Putamen (tissue), 1 donor: ENCODE results near the gene C1orf174.

Experiments used
- DNase-seq: peaks from one replicate; pipeline ENCODE4 v3.0.0-alpha.2; 2016; ENCODE audit warnings: low spot score

C1orf174 gene

DNA sequence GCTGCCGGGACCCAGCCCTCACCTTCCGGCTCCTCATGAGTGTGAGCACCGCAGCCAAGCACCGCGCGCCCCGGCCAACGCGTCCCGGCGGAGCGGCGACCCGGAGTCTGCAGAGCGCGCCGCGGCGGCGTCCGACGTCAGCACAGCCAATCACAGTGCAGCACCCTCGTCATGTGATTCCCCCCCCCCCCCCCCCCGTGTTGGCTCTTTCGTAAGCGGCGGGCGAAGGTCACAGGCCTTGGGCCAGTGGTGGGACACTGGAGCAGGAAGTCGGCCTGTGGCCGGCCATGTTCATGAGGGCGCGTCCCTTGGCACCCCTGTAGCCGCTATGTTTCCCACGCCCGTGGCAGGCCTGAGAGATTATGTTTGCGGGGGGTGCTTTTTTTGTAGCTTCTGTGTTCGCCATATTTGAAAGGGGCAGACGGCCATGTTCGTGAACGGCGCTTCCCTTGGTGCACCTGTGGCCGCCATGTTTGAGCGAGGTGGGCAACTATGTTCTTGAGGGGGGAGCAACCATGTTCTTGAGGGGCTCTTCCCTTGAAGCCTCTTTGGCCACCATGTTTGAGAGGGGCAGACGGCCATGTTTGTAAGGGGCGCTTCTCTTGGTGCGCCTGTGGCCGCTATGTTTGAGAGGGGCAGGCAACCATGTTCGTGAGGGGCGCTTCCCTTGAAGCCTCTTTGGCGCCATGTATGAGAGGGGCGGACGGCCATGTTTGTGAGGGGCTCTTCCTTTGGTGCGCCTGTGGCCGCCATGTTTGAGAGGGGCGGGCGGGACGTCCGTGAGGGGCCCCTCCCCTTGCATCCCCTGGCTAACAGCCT is at the start of gene C1orf174:
C1orf174 (minus strand) TSS at position 123 of the 819 bp plus-strand sequence; CDS start at position 37, 86 bp downstream.
- DNase-seq = peak; percentile 100

DNA sequence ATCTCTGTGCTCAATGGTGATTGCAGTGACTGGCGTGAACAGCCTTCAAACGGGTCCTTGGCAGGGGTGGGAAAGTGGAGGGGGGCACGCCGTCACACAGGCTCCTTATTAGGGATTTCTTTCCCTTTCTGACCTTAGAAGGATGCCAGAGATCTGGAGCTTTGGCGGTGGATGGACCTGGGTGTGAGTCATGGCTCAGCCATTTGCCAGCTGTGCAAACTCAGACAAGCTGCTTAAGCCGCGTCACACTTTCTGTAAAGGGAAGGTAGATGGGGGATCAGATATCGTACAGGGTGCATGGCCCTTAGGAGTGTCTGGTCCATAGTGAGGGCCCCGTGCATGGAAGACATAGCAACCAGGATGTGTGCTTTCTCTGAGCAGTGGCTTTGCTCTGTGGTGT is 48.3 kb upstream of the C1orf174 start:
- DNase-seq = no peak

DNA sequence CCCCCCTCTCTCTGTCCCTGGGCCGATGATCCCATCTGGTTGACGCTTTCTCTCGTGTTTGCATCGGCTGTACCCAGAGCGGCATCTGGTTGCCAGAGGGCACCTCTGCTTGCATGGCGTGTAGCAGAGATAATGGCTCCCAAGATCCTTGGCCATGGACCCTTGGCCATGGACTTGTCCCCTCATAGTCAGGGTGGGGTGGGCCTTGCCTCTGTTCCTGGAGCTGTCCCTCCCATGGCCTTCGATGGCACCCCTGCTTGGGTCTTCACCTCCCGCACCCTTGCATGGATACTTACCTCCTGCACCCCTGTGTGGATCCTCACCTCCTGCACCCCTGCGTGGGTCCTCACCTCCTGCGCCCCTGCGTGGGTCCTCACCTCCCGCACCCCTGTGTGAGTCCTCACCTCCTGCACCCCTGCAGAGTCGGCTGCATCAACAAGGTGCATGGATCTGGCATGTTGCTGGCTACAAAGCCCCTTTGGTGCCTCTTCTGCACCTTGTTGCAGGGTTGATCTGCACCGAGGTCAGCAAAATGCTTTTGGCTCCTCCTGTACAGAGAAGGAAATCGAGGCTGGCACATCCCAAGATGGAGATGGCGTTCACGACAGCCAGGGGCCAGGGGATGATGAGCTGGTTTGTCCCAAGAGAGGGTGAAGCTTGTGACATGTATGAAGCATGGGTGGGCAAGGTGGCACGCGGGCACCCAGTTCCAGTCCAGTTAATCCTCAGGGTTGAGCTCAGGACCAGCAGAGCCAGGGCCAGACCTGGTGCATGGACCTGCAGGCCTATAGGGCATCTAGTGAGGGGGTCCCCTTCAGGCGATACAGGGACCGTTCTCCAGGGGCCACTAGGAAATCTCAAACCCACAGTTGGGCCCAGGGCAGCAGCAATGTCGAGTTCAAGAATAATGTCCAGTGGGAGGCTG is 46.1 kb upstream of the C1orf174 start:
- no peak for DNase-seq

DNA sequence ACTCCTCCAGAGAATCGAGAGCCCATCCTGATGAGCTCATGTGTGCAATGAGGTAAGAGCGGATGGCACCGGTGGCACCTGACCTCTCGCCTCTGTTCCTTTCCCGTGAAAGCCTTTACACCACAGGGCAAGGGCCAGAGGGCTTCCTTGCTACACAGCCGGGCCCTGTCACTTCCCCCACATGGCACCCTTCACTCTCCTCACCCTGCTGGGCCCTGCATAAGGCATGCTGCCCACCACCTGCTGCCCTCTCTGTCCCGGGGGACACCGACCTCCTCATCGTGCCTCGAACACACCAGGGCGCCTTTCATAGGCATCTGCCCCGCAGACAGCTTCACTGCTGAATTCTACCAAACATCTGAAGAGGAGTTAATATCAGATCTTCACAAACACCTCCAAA is 45.1 kb upstream of the C1orf174 start:
- no peak for DNase-seq

DNA sequence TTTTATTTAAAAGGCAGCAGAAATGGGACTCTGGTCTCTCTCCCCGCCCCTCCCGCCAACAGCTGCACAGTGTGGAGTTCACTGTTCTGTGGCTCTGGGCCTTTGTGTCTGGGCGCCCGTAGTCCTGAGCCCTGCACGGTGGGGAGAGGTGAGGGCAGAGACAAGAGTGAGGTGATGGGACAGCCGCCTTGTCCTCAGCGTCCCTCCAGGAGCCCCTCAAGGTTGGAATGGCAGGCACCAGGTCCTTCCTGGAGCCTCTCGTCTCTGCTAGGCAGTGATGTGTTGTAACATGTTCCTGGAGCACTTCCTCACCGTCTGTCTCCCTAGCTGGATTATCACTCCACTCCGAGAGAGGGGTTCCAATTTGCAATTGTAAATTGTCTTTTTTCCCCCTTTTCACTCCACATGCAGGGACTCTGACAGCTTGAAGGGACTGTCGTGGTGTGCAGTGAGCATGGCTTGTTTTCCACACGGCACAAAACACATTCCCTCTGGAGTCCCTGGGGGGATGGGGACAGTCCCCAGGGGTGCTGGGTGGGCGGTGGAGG is 44.6 kb upstream of the C1orf174 start:
- DNase-seq = no peak

DNA sequence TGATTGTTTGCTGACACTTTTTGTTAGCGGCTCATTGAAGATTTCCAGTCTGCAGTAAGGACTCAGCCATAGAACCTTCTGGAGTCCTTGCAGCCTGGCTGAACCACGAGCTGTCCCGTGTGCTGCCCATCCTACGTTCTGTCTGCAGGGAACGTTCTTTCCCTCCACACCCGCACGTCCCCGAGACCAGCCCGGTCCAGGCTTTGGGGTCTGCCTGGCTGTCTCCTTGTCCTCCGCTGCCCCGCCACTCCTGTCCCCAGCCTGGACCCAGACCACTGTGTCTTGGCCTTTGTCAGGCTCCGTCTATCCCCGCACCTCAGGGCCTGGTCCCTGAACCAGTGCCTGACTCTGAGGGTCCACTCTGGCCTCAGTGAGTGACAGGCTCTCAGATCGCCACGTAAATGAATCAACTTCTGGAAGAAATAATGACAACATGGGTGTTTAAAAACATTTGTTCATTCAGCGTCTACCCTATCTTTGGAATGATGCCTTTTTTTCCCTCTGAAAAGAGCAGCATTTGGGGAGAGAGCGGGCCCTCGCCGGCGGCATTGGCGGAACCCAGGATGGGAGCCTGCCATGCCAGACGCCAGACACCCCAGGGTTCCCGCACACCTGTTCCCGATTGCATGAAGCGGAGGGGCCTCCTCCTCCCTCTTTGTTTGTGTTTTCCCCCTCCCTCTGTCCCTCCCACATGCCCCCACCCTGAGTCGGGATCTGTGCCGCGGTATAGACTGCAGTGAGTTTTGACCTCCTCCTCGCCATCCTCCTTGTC is 43.9 kb upstream of the C1orf174 start:
- DNase-seq = no peak

DNA sequence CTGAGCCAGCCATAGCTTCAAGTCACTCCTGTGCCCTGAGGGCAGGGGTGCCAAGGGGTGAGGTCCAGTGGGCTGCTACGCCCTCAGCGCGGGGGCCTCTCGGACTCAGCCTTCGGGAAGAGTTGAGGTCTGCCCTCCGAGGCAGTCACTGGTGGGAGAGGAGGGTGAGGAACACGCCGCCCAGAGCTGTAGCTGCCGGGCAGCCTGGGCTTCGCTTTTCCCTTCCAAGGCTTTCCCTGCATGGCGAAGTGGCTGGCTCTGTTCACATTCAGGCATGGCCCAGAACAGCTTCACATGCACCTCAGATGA is 43.0 kb upstream of the C1orf174 start:
- no peak for DNase-seq

DNA sequence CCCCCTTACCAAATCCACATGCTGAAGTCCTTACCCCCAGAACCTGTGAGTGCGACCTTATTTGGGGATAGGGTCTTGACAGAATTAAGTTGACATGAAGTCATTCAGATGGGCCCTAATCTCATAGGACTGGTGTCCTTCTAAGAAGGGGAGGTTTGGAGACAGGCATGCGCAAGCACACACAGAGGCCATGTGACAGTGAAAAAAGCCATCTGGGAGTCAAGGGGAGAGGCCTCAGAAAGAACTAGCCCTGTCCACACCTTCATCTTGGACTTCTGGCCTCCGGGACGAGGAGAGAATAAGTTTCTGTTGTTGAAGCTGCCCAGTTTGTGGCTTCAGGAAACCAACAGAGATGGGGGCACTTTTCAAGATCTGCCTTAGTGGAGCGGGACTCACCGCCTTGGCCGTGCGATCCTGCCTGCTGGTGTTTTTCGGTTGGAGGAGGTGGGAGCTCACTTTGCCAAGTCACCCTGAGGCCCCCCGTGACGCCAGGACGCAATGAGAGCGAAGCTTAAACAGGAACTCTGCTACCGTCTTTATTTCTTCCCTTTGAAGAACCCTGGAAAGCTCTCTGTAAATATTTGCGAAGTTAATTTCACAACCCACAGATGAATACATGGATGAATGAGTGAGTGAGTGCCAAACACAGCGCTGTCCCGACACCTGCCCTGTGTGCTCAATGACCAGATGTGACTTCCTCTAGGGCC is 42.5 kb upstream of the C1orf174 start:
- no peak for DNase-seq

DNA sequence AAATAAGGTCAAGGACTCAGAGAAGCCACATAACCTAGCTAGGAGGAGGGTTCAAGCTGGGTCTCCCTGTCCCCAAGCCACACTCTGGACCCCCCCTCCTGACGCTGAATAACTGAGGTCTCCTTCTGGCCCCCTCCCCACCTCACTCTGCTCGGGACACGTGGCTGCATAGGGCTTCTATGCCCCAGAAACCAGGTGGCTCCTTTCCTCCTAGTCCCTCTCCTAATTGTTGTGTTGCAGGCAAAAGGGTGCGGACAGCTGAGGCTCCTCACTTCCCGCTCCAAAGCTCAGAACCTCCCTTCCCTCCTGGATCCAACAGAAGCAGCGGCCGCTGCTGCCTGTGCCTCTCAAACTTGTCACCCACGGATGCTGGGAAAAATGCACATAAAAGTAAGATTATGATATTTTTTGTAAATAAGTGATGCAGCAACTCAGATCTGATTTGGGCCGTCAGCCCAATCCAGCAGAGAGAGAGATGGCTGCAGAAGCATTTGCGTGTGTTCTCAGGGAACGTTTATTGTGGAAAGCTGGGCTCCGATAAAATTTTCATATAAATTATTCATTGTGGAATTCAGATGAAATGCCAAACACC is 40.8 kb upstream of the C1orf174 start:
- no peak for DNase-seq

DNA sequence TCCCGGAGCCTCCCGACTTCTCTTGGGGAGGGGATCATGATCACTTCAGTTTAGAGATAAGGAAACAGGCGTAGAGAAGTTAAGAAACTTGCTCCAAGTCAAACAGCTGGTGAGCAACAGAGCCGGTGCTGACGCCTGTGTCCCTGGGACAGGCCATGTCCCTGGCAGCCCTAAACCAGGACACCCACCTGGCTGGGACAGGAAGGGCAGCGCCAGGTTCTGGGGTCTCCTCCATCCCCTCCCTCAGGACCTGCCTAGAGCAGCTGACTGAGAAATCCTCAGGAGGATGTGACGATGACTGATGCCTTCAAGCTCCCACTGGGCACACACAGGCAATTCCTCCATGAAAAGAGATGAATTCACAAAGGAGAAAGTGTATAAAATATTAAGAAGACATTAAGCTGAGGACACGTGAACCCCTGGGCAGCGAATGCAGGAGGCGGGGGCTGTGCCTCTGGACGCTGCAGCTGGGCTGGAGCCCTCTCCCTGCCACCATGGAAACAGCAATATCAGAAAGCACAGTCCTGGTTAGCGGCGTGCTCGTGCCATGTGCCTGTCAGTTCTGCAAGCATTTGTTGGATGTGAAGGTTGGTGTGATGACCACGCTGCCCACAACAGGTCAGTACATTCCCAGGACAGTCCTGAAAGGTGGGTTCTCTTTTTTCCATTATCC is 40.1 kb upstream of the C1orf174 start:
- DNase-seq = no peak

DNA sequence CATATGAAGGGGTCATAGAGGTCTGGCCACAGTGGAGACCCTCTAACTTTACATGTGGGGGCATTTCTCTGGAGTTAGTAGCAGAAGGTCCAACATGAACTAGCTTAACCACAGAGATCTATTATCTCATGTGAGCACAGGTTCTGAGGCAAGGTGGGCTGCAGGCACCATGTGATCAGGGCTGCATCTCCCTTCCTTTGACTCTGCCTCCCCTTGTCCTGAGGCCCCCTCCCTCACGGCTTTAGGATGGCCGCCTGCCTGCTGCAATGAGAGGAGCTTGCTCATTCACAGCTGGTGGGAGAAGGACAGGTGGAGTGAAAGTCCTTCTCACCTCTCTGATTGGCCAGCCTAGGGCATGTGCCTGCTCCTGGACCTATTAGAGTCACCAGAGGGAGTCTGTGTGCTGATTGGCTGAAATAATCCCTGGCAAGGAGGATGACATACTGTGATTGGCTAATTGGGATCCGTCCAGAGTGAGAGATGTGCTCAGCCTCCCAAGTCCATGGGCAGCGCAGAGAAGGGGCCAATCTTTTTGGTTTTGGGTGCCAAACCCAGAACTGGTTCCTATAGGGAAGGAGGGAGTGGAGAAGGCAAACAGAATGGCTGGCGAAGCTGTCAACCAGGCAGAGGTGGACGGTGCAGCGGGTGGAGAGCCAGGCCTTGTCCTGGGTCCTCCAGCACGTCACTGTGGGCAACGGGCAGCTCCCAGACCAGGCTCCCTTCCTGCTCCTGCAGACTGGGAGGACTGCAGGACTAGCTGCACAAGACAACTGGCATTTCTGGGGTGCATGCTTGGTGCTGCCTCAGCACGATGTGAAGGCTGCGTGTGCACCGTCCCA is 39.4 kb upstream of the C1orf174 start:
- DNase-seq = no peak

DNA sequence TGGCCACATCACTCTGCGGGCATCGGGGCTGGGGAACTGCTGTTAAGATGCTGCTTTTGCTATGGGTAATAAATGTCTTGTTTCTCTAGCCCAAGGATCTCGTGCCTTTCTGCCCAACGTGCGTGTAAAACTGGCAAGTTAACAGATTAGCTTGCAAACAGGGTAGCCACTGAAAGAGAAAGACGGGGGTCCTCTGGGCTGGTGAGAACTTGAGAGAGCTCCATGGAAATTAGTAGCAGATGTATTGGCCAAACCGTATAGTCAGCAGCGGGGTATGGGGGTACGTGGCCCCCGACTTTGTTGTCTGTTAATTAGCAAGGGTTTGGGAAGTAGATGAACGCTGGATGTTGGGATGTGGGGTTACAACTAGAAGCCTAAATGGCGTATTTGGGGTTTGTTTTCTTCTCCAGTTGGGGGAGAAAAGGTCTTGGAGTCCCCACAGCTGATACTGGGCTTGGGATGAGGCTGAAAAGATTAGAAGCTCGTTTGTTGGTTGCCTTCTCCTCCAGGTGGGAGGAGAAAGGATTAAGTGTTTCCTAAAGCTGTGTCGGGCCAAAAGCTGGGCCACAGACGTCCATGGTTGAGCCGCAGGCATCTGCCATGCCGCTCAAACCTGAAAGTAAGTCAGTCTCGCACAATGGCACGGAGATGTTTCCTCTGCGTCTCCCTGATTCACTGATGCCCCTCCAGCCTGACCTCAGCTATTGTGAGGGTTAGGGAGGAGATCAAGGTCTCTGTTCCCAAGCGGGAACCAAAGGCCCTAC is 32.3 kb upstream of the C1orf174 start:
- no peak for DNase-seq

DNA sequence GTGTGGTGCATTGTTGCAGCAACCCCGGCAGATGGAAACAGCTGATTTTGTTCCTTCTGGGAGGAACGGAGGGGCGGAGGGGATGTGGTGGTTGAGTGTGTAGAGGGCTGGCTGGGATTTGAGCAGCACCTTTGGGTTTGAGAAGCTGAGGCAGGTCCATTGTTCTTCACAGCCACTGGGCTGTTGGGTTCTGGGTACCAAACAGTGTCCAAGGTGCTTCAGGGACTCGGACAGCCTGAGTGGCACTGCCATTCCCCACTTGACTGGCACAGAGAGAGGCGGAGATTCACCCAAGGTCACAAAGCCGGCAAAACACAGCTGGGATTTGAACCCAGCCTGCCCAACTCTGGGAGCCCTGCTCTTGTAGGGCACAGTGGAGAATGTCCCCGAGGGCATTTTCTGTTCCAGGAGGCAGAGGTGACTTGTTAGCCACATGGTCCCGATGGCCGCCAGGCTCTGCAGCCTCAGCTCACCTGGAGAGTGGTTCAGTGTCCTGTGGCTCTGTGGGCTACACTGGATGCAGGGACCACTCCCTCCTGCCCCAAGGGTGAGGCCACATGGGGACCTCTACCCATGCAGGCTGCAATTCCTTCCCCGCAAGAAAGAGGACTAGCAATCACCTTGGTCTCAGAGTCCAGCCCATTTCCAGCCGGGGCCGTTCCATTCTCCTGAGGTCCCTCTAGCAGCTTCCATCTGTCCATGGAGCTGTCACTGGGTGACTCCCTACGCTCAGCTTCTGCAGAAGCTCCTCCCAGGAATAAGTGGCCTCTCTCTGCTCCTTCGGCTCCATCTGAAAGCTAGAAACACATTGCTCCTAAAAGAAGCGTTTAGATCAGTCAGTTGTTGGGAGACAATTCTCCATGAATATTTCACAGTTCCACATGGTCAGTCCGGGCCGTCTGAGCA is 31.2 kb upstream of the C1orf174 start:
- no peak for DNase-seq

DNA sequence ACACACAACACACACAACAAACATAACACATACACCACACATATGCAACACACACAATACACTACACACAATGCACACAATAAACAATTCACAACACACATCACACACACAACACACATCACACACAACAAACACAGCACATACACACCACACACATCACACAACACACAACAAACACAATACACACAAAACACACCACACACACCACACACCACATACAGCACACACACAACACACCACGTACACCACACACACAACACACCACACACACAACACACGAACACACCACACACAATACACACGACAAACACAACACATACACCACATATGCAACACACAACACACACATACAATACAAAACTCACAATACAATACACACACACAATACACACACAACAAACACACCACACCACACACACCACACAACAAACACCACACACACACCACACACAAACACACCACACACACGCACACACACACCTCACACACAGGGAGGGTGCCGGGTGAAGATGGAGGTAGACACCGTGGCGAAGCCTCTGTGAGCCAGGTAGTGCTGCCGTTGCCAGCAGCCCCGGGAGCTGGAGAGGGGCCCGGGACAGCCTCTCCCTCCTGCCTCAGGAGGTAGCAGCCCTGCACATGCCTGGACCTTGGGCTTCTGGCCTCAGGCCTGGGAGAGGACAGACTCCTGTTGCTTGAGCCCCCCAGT is 30.4 kb upstream of the C1orf174 start:
- no peak for DNase-seq

DNA sequence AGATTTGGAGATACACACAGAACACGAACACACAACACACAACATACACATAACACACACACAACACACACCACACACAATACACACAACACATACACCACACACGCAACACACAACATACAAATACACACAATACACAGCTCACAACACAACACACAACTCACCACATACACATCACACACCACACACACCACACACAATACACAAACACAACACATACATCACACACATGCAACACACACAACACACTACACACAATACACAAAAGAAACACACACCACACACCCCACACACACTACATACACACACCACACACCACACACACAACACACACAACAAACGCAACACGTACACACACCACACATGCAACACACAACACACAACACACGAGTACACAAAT is 29.1 kb upstream of the C1orf174 start:
- no peak for DNase-seq

DNA sequence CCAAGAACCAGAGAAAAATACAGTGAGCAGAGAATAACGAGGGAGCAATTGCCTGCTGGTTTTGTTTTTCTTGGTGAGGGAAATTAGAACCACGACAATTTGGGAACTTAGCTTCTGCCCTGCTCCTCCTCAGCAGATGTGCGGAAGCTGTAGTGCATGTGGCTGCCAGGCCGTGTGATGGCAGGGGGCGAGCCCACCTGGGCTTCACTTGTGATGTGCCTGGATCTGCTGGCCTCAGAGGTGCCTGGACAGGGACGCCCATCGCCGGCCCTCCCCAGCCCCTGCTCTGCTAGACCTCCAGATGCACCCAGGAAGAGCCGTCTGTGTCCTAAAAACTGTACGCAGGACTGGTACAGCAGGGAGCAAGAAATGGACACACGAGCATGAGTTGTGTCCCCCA is 28.5 kb upstream of the C1orf174 start:
- no peak for DNase-seq

DNA sequence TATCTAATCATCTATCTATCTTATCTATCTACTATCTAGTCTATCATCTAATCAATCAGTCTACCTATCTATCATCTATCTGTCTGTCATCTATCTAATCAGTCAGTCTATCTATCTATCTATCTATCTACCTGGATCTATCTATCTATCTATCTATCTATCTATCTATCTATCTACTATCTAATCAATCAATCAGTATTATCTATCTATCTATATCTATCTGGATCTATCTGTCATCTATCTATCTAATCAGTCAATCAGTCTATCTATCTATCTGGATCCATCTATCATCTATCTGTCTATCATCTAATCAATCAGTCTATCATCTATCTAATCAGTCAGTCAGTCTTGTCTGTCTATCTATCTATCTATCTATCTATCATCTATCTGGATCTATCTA is 26.9 kb upstream of the C1orf174 start:
- no peak for DNase-seq
